HEK293 (cell line): ENCODE measurements around the gene PRUNE1.
A peak's percentile ranks its signal among the peaks of the same experiment; 100 is the strongest.

ENCODE experiments used
- KLF1 ChIP-seq: fragments of 450-650 bp; formaldehyde crosslinking; IDR thresholded peaks from 2 replicates; pipeline ENCODE4 v1.5.1; 2016; ENCODE audit warnings: missing biosample characterization, missing genetic modification characterization
- KLF16 ChIP-seq: fragments of 450-650 bp; formaldehyde crosslinking; IDR thresholded peaks from 2 replicates; pipeline ENCODE4 v1.5.1; 2017; ENCODE audit warnings: missing biosample characterization, missing genetic modification characterization
- KLF17 ChIP-seq: fragments of 450-650 bp; formaldehyde crosslinking; IDR thresholded peaks from 2 replicates; pipeline ENCODE4 v1.5.1; 2016; ENCODE audit warnings: missing biosample characterization, missing genetic modification characterization
- KLF9 ChIP-seq: fragments of 450-650 bp; formaldehyde crosslinking; IDR thresholded peaks from 2 replicates; pipeline ENCODE4 v1.5.1; 2016; ENCODE audit warnings: missing biosample characterization, missing genetic modification characterization, low read depth
- OSR2 ChIP-seq: fragments of 450-650 bp; formaldehyde crosslinking; IDR thresholded peaks from 2 replicates; pipeline ENCODE4 v1.5.1; 2016; ENCODE audit warnings: missing biosample characterization, missing genetic modification characterization
- PRDM10 ChIP-seq: fragments of 450-650 bp; formaldehyde crosslinking; IDR thresholded peaks from 2 replicates; pipeline ENCODE4 v1.5.1; 2016; ENCODE audit warnings: missing biosample characterization, missing genetic modification characterization
- SP2 ChIP-seq: fragments of 450-650 bp; formaldehyde crosslinking; IDR thresholded peaks from 2 replicates; pipeline ENCODE4 v1.5.1; 2016; ENCODE audit warnings: missing biosample characterization, missing genetic modification characterization
- SP7 ChIP-seq: fragments of 450-650 bp; formaldehyde crosslinking; IDR thresholded peaks from 2 replicates; pipeline ENCODE4 v1.5.1; 2016; ENCODE audit warnings: missing biosample characterization, missing genetic modification characterization
- ZBTB11 ChIP-seq: fragments of 450-650 bp; formaldehyde crosslinking; conservative IDR thresholded peaks from 2 replicates; pipeline ENCODE4 v1.5.1; 2016; ENCODE audit warnings: low read depth, missing biosample characterization, missing genetic modification characterization
- ZEB2 ChIP-seq: fragments of 450-650 bp; formaldehyde crosslinking; IDR thresholded peaks from 2 replicates; pipeline ENCODE4 v1.5.1; 2016; ENCODE audit warnings: missing biosample characterization, missing genetic modification characterization
- ZNF18 ChIP-seq: fragments of 450-650 bp; formaldehyde crosslinking; IDR thresholded peaks from 2 replicates; pipeline ENCODE4 v1.5.1; 2016; ENCODE audit warnings: missing biosample characterization, missing genetic modification characterization
- ZNF280D ChIP-seq: fragments of 450-650 bp; formaldehyde crosslinking; IDR thresholded peaks from 2 replicates; pipeline ENCODE4 v1.5.1; 2016; ENCODE audit warnings: missing biosample characterization, missing genetic modification characterization
- ZNF302 ChIP-seq: fragments of 450-650 bp; formaldehyde crosslinking; IDR thresholded peaks from 2 replicates; pipeline ENCODE4 v1.5.1; 2016; ENCODE audit warnings: missing biosample characterization, missing genetic modification characterization, low read depth
- ZNF362 ChIP-seq: fragments of 450-650 bp; formaldehyde crosslinking; IDR thresholded peaks from 2 replicates; pipeline ENCODE4 v1.5.1; 2016; ENCODE audit warnings: missing biosample characterization, missing genetic modification characterization
- ZNF501 ChIP-seq: fragments of 450-650 bp; formaldehyde crosslinking; IDR thresholded peaks from 2 replicates; pipeline ENCODE4 v1.5.1; 2016; ENCODE audit warnings: missing biosample characterization, missing genetic modification characterization
- ZNF513 ChIP-seq: fragments of 450-650 bp; IDR thresholded peaks from 2 replicates; pipeline ENCODE4 v1.5.1; 2018; ENCODE audit warnings: missing biosample characterization, missing genetic modification characterization
- ZNF639 ChIP-seq: fragments of 450-650 bp; formaldehyde crosslinking; IDR thresholded peaks from 2 replicates; pipeline ENCODE4 v1.5.1; 2016; ENCODE audit warnings: missing biosample characterization, missing genetic modification characterization

Gene PRUNE1

GRCh38 chr1:150976879-150977694, 31.2 kb upstream of the PRUNE1 start (continued):
- no peak for TF ChIP-seq ZNF513 (tag by site-specific recombination)
- TF ChIP-seq OSR2: 0 out of 2 replicates have a peak, but pooled peaks have one; percentile 9
- TF ChIP-seq KLF16 (tag by site-specific recombination): peak; percentile 58; the same call in 1 of the 2 replicates
- TF ChIP-seq ZNF302 (tag by site-specific recombination): 0 out of 2 replicates have a peak, but pooled peaks have one; percentile 38
- TF ChIP-seq KLF17: peak; percentile 77; the same call in 1 of the 2 replicates
- peak; percentile 43 for TF ChIP-seq SP2
- TF ChIP-seq PRDM10 (tag by site-specific recombination): peak; percentile 69
- TF ChIP-seq ZNF18 (tag by site-specific recombination): no peak
- TF ChIP-seq ZNF280D (tag by site-specific recombination): no peak
- TF ChIP-seq ZBTB11 (tag by site-specific recombination): 0 out of 2 replicates have a peak, but pooled peaks have one; percentile 13
- TF ChIP-seq ZNF362 (tag by site-specific recombination): peak; percentile 70; the same call in 1 of the 2 replicates
- TF ChIP-seq KLF1 (tag by site-specific recombination): peak; percentile 57
- TF ChIP-seq ZEB2 (tag by site-specific recombination): peak; percentile 72
- no peak for TF ChIP-seq ZNF639
- peak; percentile 55; the same call in 1 of the 2 replicates for TF ChIP-seq ZNF501 (tag by site-specific recombination)
- peak; percentile 88 for TF ChIP-seq KLF9 (tag by site-specific recombination)
- no peak; the same call in 1 of the 2 replicates for TF ChIP-seq SP7 (tag by site-specific recombination)
